Liver (tissue), 9 donors: ENCODE measurements around the gene PSAT1. TPM values are rescaled to one million over a fixed set of nuclear protein-coding genes. Genes with fewer than 3 reads are reported as not detected.

Experiments used
- DNase-seq: peaks from one replicate; pipeline ENCODE4 v3.0.0-alpha.2; 2017; ENCODE audit warnings: low spot score
- H3K27ac ChIP-seq, 2 donors: one replicate each; pipeline ENCODE4 v1.7.0; 2013; ENCODE audit warnings: inconsistent platforms in 2 of 2, low read length in 2 of 2, control low read depth in 1 of 2, low read depth in 1 of 2, mild to moderate bottlenecking in 1 of 2
- H3K27me3 ChIP-seq, 4 donors: one replicate each; pipeline versions ENCODE4 v1.6.1 to v1.7.0; 2013; ENCODE audit warnings: low read length in 3 of 4, inconsistent platforms in 1 of 4, mild to moderate bottlenecking in 1 of 4, moderate library complexity in 1 of 4; ENCODE audit not compliant: control insufficient read depth in 4 of 4, insufficient read depth in 4 of 4
- H3K36me3 ChIP-seq, 4 donors: one replicate each; pipeline versions ENCODE4 v1.6.1 to v1.7.0; 2013; ENCODE audit warnings: low read length in 3 of 4, mild to moderate bottlenecking in 3 of 4, low read depth in 1 of 4, moderate library complexity in 1 of 4; ENCODE audit not compliant: control insufficient read depth in 4 of 4, insufficient read depth in 3 of 4
- H3K4me1 ChIP-seq, 4 donors: one replicate each; pipeline versions ENCODE4 v1.6.1 to v1.7.0; 2013; ENCODE audit warnings: low read length in 3 of 4, mild to moderate bottlenecking in 3 of 4, moderate library complexity in 1 of 4; ENCODE audit not compliant: control insufficient read depth in 4 of 4, insufficient read depth in 4 of 4
- H3K4me3 ChIP-seq, 3 donors: one replicate each; pipeline versions ENCODE4 v1.6.1 to v1.7.0; 2013; ENCODE audit warnings: low read length in 3 of 3, control low read depth in 1 of 3, low read depth in 1 of 3, mild to moderate bottlenecking in 1 of 3
- H3K9ac ChIP-seq, 2 donors: one replicate each; pipeline ENCODE4 v1.7.0; 2013; ENCODE audit warnings: low read length in 2 of 2, mild to moderate bottlenecking in 2 of 2, moderate library complexity in 2 of 2, control low read depth in 1 of 2, low read depth in 1 of 2
- H3K9me3 ChIP-seq, 4 donors: one replicate each; pipeline versions ENCODE4 v1.6.1 to v1.7.0; 2013; ENCODE audit warnings: low read length in 3 of 4; ENCODE audit not compliant: control insufficient read depth in 4 of 4
- EGR1 ChIP-seq, 2 donors: IDR thresholded peaks; 2 replicates each; pipeline ENCODE4 v1.6.1; 2016 to 2018; ENCODE audit warnings: antibody characterized with exemption in 2 of 2, low read depth in 2 of 2
- FOXA2 ChIP-seq: IDR thresholded peaks from 2 replicates; pipeline ENCODE4 v1.6.1; 2016; ENCODE audit warnings: antibody characterized with exemption
- GABPA ChIP-seq, 2 donors: IDR thresholded peaks in 1 of 2; conservative IDR thresholded peaks in 1 of 2; 2 replicates each; pipeline ENCODE4 v1.6.1; 2016; ENCODE audit warnings: antibody characterized with exemption in 2 of 2, mild to moderate bottlenecking in 1 of 2, moderate library complexity in 1 of 2
- HNF4A ChIP-seq, 2 donors: conservative IDR thresholded peaks; 2 replicates each; pipeline ENCODE4 v1.6.1; 2016; ENCODE audit warnings: antibody characterized with exemption in 2 of 2, mild to moderate bottlenecking in 2 of 2
- HNF4G ChIP-seq: IDR thresholded peaks from 2 replicates; pipeline ENCODE4 v1.6.1; 2016; ENCODE audit warnings: antibody characterized with exemption
- JUND ChIP-seq, 2 donors: IDR thresholded peaks; 2 replicates each; pipeline ENCODE4 v1.6.1; 2016; ENCODE audit warnings: antibody characterized with exemption in 2 of 2
- NR2F2 ChIP-seq: IDR thresholded peaks from 2 replicates; pipeline ENCODE4 v1.6.1; 2016; ENCODE audit warnings: antibody characterized with exemption
- RAD21 ChIP-seq, 2 donors: IDR thresholded peaks; 2 replicates each; pipeline ENCODE4 v1.6.1; 2016; ENCODE audit warnings: antibody characterized with exemption in 2 of 2, mild to moderate bottlenecking in 2 of 2
- RXRA ChIP-seq, 2 donors: IDR thresholded peaks; 2 replicates each; pipeline ENCODE4 v1.6.1; 2017 to 2018; ENCODE audit warnings: antibody characterized with exemption in 2 of 2, mild to moderate bottlenecking in 1 of 2
- TAF1 ChIP-seq: conservative IDR thresholded peaks from 2 replicates; pipeline ENCODE4 v1.6.1; 2016; ENCODE audit warnings: antibody characterized with exemption, mild to moderate bottlenecking
- YY1 ChIP-seq: IDR thresholded peaks from 2 replicates; pipeline ENCODE4 v1.6.1; 2016; ENCODE audit warnings: antibody characterized with exemption, mild to moderate bottlenecking
- ZBTB33 ChIP-seq: IDR thresholded peaks from 2 replicates; pipeline ENCODE4 v1.6.1; 2016; ENCODE audit warnings: antibody characterized with exemption
- WGBS: extraction: QIAGEN DNeasy Blood & Tissue Kit; methylation state at CpG from one replicate; pipeline ENCODE4 v1.1.7; 2013; 5-methylcytosine and 5-hydroxymethylcytosine counted together
- polyA plus RNA-seq, 2 donors: library from polyadenylated mRNA; stranded (reverse) in 1 of 2; unstranded in 1 of 2; fragments of 200-250 nt in 1 of 2; fragments of >200 nt in 1 of 2; fragmentation: Nextera tagmentation in 1 of 2; extraction: Ambion mirVana in 1 of 2; gene quantifications; one replicate each; pipeline versions ENCODE4 v1.2.1 to v1.2.3, GENCODE V29; 2013 to 2015
- total RNA-seq, 2 donors: library from RNA; depleted of rRNA; stranded (reverse); fragments of >200 nt; gene quantifications; one replicate each; pipeline ENCODE4 v1.2.3, GENCODE V29; 2014
- TF ChIP-seq, protein P1 (sequence below): fragments of 150-350 bp; IDR thresholded peaks from 2 replicates; pipeline ENCODE4 v1.5.1; 2017; ENCODE audit warnings: improper control_type of control experiment, low read depth, low read length; ENCODE audit not compliant: missing input control
- TF ChIP-seq, protein P2 (sequence below): IDR thresholded peaks from 2 replicates; pipeline ENCODE4 v1.6.1; 2016; ENCODE audit warnings: antibody characterized with exemption, mild to moderate bottlenecking
- TF ChIP-seq, protein P3 (sequence below): IDR thresholded peaks from 2 replicates; pipeline ENCODE4 v1.6.1; 2016; ENCODE audit warnings: antibody characterized with exemption
- donor health status: healthy.
- donor health status: healthy.
- donor health status: healthy.
- donor health status: healthy.
- donor health status: healthy.

PSAT1 gene
- total and polyA plus RNA-seq, 4 donors, result 28.0 to 156 (median 66.8) TPM

GRCh38 chr9:78286946-78287388 lies 10.0 kb upstream of the PSAT1 start (continued):
- TF ChIP-seq, protein P1, sequence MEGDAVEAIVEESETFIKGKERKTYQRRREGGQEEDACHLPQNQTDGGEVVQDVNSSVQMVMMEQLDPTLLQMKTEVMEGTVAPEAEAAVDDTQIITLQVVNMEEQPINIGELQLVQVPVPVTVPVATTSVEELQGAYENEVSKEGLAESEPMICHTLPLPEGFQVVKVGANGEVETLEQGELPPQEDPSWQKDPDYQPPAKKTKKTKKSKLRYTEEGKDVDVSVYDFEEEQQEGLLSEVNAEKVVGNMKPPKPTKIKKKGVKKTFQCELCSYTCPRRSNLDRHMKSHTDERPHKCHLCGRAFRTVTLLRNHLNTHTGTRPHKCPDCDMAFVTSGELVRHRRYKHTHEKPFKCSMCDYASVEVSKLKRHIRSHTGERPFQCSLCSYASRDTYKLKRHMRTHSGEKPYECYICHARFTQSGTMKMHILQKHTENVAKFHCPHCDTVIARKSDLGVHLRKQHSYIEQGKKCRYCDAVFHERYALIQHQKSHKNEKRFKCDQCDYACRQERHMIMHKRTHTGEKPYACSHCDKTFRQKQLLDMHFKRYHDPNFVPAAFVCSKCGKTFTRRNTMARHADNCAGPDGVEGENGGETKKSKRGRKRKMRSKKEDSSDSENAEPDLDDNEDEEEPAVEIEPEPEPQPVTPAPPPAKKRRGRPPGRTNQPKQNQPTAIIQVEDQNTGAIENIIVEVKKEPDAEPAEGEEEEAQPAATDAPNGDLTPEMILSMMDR, result no peak

- no peak overlapping the region for H3K27ac ChIP-seq
- no peaks in the 10 kb centered on the region for H3K36me3 ChIP-seq
- 75% methylated on average over 8 of the region's 8 CpGs for WGBS
These were observed 8.6 kb upstream of the PSAT1 start for GRCh38 chr9:78288214-78288892.

DNA sequence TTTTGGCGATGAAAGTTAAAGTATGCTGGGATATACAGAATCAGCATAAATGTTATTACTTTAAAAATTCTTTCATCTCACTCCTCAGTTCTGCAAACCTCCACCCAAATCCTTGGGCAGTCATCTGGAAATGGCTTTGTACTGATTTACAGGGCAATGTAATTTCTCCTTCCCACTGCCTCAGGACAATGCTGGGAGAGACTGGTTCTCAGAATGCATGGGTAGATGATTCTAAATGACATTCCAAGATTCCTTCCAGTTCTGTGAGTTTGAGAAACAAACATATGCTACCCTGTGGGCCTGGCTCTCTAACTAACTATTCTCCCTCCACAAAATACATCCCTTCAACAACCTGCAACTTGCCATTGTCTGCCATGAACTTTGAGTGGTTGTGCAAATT lies 7.5 kb upstream of the PSAT1 start:
- Histone ChIP-seq H3K27ac (no peak overlapping the region), H3K36me3 (no peaks in the 10 kb centered on the region), H3K9me3 (no peaks in the 10 kb centered on the region), H3K4me1 (peaks cover 9 to 37% (median 19%) of the 10 kb centered on the region in 4 donors), H3K9ac (no peak overlapping the region), H3K4me3 (no peak overlapping the region), H3K27me3 (no peaks in the 10 kb centered on the region)
- no peak for DNase-seq
- 98% methylated on average over 1 of the region's 1 CpG for WGBS
- TF ChIP-seq YY1, result no peak
- TF ChIP-seq, protein P1, result no peak
- no peak for TF ChIP-seq FOXA2
- TF ChIP-seq, protein P2, sequence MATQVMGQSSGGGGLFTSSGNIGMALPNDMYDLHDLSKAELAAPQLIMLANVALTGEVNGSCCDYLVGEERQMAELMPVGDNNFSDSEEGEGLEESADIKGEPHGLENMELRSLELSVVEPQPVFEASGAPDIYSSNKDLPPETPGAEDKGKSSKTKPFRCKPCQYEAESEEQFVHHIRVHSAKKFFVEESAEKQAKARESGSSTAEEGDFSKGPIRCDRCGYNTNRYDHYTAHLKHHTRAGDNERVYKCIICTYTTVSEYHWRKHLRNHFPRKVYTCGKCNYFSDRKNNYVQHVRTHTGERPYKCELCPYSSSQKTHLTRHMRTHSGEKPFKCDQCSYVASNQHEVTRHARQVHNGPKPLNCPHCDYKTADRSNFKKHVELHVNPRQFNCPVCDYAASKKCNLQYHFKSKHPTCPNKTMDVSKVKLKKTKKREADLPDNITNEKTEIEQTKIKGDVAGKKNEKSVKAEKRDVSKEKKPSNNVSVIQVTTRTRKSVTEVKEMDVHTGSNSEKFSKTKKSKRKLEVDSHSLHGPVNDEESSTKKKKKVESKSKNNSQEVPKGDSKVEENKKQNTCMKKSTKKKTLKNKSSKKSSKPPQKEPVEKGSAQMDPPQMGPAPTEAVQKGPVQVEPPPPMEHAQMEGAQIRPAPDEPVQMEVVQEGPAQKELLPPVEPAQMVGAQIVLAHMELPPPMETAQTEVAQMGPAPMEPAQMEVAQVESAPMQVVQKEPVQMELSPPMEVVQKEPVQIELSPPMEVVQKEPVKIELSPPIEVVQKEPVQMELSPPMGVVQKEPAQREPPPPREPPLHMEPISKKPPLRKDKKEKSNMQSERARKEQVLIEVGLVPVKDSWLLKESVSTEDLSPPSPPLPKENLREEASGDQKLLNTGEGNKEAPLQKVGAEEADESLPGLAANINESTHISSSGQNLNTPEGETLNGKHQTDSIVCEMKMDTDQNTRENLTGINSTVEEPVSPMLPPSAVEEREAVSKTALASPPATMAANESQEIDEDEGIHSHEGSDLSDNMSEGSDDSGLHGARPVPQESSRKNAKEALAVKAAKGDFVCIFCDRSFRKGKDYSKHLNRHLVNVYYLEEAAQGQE, result no peak
- TF ChIP-seq HNF4A (conservative IDR thresholded peaks at IDR 0.05), result no peak
- TF ChIP-seq GABPA (IDR thresholded peaks at IDR 0.05 in 1 of 2, conservative IDR thresholded peaks at IDR 0.05 in 1 of 2), result no peak
- no peak for TF ChIP-seq HNF4G
- TF ChIP-seq EGR1 (IDR thresholded peaks at IDR 0.05; ENCODE audit: low read depth in 2 of 2), result no peak
- TF ChIP-seq ZBTB33, result no peak
- no peak for TF ChIP-seq TAF1
- no peak for TF ChIP-seq JUND (IDR thresholded peaks at IDR 0.05)
- no peak for TF ChIP-seq RXRA (IDR thresholded peaks at IDR 0.05)
- TF ChIP-seq, protein P3, sequence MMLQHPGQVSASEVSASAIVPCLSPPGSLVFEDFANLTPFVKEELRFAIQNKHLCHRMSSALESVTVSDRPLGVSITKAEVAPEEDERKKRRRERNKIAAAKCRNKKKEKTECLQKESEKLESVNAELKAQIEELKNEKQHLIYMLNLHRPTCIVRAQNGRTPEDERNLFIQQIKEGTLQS, result no peak
- TF ChIP-seq NR2F2, result no peak

More at GRCh38 chr9:78288214-78288892, 8.6 kb upstream of the PSAT1 start:
- TF ChIP-seq, protein P1, result no peak
- TF ChIP-seq RAD21 (IDR thresholded peaks at IDR 0.05), result no peak
- peak in 1 of 2 donors; percentile 52 for TF ChIP-seq HNF4A (conservative IDR thresholded peaks at IDR 0.05)
- TF ChIP-seq YY1, result no peak
- TF ChIP-seq NR2F2, result no peak
- TF ChIP-seq TAF1, result no peak
- Histone ChIP-seq H3K9me3 (no peaks in the 10 kb centered on the region), H3K27me3 (no peaks in the 10 kb centered on the region), H3K4me3 (no peak overlapping the region), H3K9ac (no peak overlapping the region), H3K4me1 (peaks cover 6 to 32% (median 16%) of the 10 kb centered on the region in 4 donors)
- DNase-seq, result no peak
